Stomach (tissue), 4 donors: Measurements from ENCODE around the gene CIROP.

Experiments used
- POLR2AphosphoS5 ChIP-seq, 3 donors: sonication (generic); formaldehyde crosslinking; IDR thresholded peaks; one replicate each; pipeline ENCODE4 v1.6.1; 2016; ENCODE audit warnings: antibody characterized with exemption in 3 of 3
- TF ChIP-seq, protein P1 (sequence below), 7 experiments: fragments of 450-650 bp in 4 of 7; fragments of 200-600 bp in 3 of 7; sonication (generic) in 3 of 7; IDR thresholded peaks; one replicate each; pipeline ENCODE4 v1.5.1; 2016 to 2019; ENCODE audit warnings: antibody characterized with exemption in 7 of 7, control low read depth in 2 of 7, mild to moderate bottlenecking in 1 of 7

DNA sequence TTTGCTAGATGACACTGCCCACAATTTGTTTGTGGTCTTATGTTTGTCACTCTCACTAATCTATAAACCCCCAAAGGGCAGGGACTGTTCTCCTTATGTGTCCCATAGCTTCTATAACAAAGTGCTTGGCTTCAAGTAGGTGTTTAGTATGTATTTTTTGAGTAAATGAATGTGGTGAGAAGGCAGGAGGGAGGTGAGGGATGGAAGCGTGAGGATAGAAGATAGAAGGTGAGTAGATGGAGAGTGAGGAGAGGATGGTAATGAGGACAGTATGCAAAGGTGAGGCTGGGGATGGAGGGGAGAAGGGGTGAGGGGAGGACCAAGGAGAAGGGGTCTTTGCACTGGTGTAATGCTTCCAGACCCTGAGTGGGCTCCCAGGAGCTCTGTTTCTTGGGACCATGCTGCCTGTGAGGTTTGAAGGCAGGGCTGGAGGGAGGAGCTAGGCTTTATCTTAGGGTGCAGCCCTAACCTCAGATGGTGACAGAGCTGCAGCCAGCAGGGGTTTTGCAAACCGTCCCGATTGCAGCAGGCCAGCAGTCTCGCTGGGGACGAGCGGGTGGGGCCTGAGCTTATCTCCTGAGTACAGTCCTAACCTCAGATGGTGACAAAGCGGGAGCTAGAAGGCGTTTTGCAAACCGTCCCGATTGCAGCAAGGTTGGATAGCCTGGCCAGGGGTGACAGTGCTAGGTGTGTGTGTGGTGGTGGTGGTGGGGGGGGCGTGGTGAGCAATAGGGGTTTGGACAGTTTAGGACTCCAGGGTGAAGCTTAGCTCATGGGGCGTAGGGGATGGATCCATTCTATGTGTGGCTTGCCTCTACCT lies 7.8 kb upstream of the CIROP start:
- TF ChIP-seq POLR2AphosphoS5 (IDR thresholded peaks at IDR 0.05), result no peak
- TF ChIP-seq, protein P1, sequence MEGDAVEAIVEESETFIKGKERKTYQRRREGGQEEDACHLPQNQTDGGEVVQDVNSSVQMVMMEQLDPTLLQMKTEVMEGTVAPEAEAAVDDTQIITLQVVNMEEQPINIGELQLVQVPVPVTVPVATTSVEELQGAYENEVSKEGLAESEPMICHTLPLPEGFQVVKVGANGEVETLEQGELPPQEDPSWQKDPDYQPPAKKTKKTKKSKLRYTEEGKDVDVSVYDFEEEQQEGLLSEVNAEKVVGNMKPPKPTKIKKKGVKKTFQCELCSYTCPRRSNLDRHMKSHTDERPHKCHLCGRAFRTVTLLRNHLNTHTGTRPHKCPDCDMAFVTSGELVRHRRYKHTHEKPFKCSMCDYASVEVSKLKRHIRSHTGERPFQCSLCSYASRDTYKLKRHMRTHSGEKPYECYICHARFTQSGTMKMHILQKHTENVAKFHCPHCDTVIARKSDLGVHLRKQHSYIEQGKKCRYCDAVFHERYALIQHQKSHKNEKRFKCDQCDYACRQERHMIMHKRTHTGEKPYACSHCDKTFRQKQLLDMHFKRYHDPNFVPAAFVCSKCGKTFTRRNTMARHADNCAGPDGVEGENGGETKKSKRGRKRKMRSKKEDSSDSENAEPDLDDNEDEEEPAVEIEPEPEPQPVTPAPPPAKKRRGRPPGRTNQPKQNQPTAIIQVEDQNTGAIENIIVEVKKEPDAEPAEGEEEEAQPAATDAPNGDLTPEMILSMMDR (IDR thresholded peaks at IDR 0.05), result no peak
